ENCODE results near the gene SLC38A2.

The SLC38A2 gene

DNA sequence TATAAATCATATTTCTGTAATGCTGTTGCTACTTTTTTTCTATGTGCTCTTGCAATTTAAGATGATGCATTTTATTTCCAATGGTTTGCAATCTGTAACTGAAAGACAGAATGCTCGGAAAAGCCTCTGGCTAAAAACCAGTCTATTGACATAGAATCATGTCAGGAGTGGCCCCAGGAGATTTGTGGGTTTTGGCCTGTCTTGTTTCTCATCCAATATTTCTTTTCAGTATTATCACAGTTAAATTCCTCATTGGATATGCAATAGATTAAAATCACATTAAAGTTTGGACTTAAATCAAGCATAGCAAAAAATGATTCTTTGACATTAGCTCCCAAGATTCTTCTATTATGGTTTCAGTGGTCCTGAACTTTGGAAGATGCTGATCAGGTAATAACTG, 19.1 kb upstream of the SLC38A2 start:
- no peak for DNase-seq

DNA sequence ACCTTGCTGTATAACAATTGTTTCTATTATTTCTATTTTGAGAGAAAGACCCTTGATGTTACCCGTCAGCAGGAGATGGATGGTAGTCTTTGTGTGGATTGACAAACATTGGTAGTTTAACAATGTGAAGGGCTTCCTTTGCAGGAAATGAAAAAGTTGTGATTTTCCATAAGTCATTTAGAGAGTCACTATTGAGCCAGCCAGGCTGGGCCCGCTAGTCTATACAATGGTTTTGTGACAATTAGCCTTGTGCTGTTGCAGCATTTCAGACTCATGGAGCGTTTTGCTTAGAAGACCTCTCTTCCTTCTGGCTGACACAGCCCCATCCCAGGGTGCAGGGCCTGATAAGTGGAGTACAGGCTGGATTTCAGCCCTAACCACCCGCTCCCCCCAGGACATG, 18.3 kb upstream of the SLC38A2 start:
- DNase-seq: no peak

DNA sequence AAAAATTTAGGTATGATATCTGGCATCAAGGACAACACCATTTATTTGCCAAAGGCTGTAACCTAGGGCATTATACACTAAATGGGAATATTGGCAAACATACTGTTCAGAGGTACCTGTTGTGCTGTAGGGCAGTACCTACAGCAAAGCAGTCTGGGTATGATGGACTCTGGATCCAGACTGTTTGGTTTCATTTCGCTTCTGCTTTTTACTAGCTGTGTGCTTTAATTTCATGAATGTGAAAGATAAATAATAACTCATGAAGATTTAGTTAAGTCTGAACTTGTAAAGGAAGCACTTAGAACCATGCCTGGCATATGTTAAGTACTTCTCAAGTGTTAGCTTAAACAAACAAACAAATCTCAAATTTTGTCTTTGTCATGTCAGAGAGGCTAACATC, 17.7 kb upstream of the SLC38A2 start:
- DNase-seq: no peak

DNA sequence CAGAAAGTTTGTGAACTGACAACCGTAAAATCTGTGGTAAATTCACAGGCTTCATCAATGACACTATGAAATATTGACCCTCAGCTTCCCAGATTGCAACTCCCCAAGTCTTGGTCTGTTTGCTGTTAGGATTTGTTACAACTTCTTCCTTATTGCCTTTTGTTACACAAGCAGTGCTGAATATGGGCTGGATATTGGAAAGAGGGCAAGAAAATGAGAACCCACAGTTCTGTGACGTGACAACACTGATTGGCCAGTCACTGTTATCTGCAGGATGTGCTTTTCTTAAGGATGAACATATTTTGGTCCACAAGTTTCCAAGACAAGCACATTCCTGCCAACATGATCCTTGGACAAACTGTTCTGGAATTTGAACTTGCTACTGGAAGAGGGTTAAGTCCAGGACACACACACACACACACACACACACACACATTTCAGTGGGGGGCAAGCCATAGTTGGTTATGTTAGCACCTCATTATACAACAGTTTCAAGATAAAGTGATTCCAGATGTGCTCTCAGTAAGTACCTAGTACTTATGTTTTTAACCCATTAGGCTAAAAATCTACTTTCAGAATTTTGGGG, 16.6 kb upstream of the SLC38A2 start:
- no peak for DNase-seq

DNA sequence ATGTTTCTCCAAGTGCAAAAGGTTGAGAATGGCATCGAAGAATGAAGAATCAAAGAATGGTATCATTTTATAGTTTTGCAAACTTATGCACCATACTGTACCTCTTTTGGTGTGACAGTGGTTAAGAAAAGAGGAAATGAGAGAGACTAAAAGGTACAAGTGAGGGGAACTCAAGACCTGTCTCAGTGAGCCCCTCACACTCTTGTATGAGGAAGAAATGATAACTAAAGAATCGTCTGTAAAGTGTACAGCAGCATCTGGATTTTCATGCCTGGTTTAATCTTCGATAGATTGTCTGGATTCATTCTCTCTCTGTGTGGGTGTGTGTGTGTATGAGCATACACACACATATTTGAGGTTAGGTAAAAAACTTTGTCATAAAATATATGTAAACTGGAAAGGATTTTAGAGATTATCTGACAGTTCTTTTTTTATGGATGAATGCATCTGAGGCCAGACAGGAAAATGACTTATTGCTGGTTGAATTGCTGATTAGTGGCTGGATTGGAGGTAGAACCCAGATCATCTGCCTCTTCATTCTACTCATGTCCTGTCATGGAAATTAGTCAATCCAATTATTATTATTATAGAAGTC, 16.0 kb upstream of the SLC38A2 start:
- DNase-seq: no peak

DNA sequence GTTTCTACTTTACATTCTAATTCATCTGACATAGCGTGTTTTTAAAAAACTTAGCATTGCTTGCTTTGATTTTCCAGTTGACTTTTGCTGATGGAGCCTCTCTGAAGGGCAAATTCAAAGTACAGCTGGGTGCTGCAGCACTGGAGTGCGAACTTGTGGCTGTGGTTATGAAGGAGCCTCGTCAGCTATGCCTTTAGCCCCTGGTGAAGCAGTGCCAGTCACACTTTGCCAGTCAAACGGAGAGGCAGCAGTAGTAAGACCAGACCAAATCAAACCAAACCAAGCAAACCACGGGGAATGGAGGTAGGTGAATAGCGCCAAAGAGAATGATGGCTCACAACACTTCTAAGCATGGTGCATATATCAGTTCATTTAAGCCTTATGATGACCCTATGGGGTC, 15.1 kb upstream of the SLC38A2 start:
- no peak for DNase-seq

DNA sequence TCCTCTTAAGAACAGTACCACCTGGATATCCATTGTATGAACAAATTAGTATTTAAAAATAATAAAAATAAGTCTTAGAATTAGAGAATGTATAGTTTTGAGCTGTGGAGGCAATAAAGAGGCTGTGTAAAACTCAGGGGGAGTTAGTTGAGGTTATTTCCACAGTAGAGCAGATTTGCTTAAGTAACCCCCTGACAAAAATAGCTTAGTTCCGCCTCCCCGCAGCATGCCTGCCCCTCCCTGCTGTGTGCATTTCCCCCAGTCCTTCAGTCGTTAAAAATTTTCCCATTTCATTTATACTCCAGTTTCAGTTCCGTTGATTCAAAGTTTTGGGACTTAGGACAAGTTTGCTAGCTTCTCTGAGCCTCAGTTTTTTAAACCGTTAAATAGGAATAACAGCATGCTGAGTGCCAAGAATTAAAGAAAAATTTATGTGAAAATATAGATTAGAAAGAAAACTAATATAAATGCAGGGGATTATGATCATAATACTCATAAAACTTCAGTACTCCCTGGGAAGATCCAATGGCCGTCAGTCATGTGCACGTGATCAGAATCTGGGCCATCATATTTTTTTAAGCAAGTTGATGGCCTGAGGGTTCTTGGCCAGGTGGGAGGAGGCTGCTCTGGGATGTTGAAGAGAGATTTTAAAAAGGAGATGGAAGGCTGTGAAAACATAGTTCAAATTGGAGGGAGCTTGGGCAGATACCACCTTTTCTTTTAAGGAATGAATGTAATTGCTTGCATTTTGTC, 14.5 kb upstream of the SLC38A2 start:
- DNase-seq: no peak

DNA sequence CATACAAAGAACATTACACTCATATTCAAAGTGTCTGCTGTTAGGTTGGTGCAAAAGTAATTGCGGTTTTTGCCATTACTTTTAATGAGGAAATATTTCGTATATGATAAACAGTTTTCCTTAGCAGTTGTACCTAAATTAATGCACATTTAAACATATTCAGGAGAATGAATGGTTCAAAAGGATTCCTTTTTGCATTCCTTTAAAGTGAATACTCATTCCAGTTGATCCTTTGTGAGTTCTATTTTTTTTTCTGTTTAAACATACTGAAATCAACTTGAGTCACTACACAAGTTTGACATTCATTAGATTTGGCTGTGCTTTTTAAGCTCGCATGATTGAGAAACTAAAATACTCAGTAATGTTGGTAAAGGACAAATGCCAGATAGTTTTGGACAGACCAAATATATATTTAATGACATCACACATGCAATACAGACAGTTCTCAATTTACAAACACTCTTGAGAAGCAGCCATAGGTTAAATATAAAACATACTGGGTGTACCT, 13.8 kb upstream of the SLC38A2 start:
- peak in 1 of 2 experiments; percentile 71 for DNase-seq

DNA sequence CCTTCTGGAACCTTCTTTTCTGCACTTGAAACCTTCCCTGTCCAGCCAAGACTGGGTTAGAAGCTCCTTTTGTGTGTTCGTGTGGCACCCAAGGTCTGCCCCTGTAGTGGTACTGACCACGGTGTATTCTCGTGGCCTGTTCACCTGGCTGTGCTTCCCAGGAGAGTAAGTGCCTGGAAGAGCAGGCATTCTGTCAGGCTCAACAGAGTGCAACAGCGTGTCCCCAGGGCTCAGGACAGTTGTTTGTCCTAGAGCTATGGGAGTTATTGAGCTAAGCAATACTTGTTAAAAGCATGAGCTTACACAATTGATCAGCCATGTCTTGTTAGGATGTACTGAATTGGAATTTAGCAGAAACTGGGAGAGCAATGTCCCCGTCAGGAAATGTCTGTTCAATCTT, 12.9 kb upstream of the SLC38A2 start:
- peak in 1 of 2 experiments; percentile 40 for DNase-seq

DNA sequence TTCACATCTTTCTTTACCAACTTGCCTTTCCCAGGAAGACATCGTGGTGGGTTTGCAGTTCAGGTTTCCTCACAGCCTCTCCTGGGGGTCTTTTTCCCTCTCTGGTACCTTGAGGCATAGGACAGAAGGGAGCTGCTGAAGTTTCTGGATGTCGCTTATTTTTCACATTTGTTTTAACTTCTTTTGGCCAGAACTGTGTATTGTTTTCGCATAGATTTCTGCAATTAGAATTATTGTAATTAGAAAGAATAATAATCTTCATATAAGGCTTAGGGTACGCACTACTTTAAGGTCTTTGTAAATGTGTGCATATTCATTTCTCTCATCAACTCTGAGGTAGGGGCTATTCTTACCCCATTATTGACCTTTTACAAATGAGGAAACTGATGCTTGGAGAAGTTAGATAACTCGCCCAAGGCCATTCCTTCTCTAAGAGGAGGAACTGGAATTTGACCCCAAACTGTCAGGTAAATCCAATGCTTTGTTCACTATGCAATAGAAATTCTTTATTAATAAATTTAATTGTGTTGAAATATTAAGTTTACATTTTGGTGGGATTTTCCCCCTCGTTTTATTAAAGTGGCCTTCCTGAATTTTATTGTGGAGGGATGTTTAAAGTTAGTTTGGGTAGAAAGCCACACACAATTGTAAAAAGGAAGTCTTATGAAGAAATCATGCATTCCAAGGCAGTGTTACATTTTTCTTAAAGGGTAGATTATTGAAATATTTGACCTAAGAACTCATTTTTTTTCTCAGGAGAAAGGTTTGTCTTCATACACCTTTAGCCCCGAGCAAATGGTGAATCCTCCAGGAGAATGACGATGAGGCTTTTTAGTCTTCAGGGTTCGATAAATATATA, 12.1 kb upstream of the SLC38A2 start:
- DNase-seq: peak in 1 of 2 experiments; percentile 55

DNA sequence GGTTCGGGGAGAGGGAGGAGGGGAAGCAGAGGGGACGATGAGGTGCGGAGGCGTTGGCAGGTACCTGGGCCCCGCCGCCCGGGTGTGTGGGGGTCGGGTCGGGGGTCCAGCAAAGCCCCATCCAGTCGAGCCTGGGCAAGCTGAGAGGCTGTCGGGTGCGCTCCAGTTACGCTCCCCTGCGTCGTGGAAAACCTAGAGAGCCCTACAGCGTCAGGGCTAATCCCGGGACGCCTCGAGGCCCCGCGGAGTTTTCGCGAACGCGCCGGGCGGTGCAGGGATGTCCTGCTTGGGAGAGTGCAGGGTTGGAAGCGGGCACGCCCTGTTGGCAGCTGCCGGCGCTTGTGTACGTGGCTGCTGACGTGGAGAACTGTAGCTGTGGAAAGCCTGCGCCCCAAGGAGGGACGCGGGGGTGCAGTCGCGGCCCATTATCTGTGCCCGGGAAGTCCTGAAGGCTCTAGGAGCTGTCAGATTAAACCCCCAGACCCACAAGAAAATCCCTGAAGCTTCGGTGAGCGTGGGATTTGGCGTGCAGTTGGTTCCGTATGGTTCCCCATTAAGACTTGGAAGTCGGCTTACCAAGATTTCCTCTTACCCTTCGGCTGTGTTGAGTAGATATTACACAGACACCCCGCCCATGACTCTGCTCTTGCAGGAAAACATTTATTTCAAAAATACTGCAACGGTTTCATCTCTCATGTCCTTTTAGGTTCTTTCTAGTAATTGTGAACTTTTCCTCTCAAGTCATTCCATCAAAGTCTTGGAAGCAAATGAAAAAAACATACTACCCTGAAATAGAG, 11.3 kb upstream of the SLC38A2 start:
- DNase-seq: peak; percentile 76 to 86

DNA sequence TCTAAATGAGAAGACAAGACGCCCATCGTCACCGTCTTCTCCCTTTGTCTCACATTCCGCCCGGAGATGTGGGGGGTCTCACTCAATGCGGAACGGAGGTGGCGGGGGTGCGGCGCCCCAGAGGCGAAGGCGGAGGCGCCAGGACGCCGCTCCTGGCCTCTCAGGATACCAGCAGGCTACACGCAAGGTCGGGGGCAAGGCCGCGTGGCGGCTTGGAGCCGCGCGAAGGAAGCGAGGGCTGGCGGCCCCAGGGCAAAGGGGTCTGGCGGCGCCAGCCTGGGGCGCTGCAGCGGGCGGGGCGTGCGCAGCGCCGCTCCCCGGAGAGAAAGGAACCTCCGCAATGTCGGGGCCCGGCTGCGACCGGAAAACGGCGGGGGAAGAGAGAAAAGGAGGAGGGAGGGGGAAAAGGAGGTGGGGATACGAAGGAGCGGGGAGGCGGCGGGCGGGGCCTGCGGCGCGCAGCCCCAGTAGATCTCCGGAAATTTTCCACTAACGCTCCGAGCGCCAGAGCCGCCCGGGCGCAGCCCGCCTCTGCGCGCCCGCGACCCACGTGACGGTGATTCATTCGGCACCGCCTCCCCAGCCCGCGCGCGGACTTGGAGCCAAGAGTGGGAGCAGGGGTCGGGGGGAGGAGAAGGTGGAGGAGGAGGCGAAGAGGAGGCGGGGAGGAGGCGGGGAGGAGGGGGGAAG, 10.5 kb upstream of the SLC38A2 start:
- peak; percentile 93 to 95 for DNase-seq

DNA sequence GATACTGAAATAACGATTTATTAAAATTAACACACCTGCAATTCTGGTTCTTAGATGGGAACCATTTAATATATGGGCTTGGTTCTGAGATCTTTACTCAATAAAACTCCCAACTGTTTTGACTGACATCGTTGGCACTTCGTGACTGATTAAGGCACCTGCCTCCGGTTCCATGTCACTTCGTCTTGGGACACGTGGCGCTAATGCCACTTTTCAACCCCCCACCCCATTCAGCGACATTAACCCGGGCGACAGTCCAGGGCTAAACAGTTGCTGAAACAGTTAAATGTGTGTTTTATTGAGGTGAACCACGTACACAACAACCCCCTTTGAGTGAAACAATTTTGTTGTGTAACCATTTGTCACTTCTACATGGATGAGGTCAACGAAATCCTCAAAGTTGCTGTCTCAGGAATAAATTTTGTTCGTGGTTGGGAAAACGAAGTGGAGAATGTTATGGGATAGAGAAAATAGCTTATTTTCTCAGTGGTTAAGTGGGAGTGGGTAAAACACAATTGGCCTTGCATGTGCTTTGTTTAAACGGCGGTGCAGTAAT, 9.9 kb upstream of the SLC38A2 start:
- peak in 1 of 2 experiments; percentile 43 for DNase-seq

DNA sequence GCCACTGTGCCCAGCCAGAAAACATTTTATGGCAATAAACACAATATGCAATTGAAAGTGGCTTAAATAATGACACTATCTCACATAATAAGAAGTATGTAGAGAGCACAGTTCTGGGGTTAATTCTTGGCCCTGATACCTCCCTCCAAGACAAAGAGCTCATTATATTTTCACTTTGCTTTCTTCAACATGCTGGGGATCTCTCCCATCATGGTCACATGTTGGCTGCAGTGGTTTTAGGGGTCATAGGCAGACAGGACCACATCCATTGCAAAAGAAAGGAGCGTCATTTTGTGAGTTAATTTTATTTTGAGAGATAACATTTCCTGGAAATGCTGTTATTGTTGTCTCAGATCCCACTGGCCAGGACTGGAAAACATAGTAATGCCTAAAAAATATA, 8.3 kb upstream of the SLC38A2 start:
- DNase-seq: no peak

DNA sequence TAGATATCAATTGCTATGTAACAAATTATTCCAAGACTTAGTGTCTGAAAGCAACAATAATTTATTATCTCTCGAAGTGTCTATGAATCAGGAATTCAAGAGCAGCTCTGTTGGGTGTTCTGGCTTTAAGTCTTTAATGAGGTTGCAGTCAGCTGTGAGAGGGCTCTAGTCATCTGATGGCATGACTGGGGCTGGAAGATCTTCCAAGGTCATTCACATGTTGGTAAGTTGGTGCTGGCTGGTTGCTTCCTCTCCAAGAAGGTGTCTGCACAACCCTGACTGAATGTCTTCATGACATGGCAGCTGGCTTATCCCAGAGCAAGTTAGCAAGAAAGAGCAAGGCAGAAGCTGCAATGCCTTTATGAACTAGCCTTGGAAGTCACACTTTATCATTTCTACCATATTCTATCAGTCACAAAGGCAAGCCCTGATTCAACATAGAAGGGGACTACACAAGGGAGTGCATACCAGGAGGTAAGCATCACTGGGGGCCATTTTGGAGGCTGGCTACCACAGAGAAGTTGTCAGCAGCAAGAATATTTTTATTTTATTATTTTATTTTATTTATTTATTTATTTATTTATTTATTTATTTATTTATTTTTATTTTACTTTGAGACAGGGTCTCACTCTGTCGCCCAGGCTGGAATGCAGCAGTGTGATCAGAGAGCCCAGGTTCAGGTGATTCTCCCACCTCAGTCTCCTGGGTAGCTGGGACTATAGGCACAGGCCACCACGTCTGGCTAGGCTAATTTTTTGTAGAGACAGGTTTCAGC, 7.6 kb upstream of the SLC38A2 start:
- DNase-seq: no peak

DNA sequence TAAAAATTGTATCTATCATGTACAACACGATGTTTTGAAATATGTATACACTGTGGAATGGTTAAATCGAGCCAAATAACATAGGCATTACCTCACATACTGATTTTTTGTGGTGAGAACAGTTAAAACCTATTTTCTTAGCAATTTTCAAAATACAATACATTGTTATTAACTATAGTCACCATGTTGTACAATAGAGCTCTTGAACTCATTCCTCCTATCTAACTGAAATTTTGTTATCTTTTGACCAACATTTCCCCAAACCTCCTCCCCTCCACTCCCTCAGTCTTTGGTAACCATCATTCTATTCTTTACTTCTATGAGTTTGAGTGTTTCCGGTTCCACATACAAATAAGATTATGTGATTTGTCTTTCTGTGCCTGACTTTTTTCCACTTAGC, 6.8 kb upstream of the SLC38A2 start:
- DNase-seq: no peak

DNA sequence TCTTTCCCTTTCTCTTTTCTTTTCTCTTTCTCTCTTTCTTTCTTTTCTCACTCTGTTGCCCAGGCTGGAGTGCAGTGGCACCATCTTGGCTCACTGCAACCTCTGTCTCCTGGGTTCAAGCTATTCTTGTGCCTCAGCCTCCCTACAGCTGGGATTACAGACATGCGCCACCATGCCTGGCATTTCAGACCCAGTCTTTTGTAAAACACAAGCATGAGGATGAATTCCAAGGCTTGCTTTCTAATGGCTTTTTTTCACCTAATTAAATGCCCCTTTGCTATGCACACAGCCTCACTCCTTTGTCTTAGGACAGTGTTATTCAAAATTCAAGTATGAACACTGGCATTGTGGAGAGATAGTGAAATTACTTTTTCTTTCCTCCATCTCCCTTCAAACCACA, 6.0 kb upstream of the SLC38A2 start:
- DNase-seq: no peak

DNA sequence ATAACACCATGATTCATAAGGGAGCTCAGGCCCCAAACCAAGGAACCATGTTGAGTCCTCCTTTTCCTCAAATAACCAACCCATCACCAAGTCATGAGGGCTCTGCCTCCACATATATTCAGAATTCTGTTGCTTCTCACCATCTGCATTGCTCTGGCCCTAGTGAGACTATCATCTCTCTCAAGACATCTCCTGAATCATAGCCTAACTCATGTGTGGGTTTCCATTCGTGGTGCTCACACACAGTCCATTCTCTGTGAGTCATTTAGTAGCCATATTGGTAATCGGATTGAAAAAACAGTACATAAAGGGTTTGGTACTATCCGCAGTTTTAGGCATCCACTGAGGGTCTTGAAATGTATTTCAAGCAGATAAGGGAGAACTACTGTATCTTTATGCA, 5.1 kb upstream of the SLC38A2 start:
- DNase-seq: no peak

DNA sequence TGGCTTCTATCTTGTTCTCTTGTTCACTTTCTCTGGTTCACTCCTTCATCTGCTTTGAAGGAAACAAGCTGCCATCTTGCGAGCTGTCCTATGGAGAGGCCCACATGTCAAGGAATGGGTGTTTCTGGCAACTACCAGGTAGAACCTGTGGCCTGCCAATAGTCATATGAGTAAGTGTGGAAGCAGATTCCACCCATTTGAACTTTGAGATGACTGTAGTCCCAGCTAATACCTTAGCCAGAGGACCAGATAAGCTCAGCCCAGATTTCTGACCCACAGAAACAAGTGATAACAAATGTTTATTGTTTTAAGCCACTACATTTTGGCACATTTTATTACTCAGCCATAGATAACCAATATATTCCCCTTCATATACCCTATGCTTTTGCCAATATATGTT, 4.0 kb upstream of the SLC38A2 start:
- no peak for DNase-seq

DNA sequence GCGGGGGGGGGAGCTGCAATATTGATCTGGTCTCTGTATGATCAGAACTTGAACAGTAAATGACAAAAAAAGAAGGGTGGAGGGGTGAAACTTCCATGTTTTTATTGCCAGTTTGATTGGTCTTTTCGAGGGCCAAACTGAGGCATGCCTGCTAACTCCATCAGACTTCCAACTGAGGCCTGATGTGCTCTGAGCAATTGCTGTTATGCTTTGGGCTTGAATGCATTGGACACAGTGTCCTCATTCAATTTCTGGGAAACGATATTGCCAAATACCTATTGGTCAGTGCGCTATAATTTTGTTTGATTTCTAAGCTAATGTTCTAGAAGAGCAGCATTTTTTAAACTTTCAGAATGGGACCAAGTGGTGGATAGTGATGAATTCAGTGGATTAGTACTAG, 2.1 kb upstream of the SLC38A2 start:
- no peak for DNase-seq

DNA sequence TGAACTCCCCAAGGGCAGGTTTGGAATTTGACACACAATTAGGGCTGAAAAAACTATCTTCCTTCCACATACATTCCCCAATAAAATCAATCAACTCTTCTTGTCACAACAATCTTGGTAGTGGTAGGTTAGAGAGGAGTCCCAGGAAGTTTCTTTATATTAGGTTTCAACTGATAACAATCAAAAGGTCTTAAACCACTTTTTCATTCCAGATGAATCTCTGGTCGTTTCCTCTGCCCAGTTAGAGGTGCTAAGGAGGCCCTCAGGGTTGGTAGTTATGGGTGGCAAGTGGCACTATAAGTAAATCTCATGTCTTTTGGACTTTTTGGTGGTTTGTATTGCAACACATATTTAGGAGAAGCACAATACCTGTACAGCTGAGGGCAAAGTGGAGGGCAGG, 1.7 kb upstream of the SLC38A2 start:
- no peak for DNase-seq

All from SW 1271 (cell line).